ENCODE measurements around the gene SLC38A4.

DNA sequence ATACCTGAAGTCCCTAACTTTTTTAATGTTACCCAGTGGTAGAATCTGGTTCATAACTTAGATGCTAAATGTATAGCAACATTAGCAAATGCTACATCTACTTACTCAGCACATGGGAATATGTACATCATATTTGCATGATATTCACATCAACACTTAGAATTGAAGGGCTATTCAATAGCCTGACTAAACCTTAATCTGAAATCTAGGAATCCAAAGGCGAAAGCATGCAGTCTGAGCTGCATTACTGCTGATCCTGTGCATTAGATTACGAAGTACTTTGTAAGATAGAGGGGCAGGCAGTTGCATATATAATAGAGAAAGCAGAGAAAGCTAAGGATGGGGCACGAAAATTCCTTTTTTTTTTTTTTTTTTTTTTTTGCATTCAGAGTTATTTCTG, 40.4 kb downstream of the SLC38A4 start:
- TF ChIP-seq, protein P1, sequence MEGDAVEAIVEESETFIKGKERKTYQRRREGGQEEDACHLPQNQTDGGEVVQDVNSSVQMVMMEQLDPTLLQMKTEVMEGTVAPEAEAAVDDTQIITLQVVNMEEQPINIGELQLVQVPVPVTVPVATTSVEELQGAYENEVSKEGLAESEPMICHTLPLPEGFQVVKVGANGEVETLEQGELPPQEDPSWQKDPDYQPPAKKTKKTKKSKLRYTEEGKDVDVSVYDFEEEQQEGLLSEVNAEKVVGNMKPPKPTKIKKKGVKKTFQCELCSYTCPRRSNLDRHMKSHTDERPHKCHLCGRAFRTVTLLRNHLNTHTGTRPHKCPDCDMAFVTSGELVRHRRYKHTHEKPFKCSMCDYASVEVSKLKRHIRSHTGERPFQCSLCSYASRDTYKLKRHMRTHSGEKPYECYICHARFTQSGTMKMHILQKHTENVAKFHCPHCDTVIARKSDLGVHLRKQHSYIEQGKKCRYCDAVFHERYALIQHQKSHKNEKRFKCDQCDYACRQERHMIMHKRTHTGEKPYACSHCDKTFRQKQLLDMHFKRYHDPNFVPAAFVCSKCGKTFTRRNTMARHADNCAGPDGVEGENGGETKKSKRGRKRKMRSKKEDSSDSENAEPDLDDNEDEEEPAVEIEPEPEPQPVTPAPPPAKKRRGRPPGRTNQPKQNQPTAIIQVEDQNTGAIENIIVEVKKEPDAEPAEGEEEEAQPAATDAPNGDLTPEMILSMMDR (IDR thresholded peaks at IDR 0.05; ENCODE audit: low read depth, low read length): no peak
- no peak for TF ChIP-seq EZH2phosphoT487 (IDR thresholded peaks at IDR 0.05; ENCODE audit: low read depth)
